ENCODE measurements around the gene PHYHIPL.
A peak's percentile ranks its signal among the peaks of the same experiment; 100 is the strongest.

PHYHIPL gene

DNA sequence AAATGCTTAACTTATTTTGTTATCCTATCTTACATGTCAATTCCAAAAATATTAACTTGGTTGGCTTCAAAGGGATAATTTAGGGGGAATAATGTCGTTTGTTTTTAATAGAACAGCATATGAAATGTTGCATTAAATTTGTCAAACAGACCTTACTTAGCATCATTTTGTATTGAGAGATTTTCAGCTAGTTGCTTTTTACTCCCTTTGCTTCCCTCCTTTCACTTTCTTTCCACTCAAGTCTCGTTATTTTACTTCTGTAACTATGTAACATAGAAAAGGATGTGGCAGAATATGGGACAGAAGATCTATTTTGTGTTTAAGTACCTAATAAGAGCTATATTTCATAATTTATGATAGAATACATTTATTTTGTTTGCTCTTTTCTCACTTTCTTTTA is 2.6 kb downstream of the PHYHIPL start:
- Histone ChIP-seq H3K9me3 (ENCODE audit: control insufficient read depth, insufficient read depth, low read depth, low read length) (no peaks in the 10 kb centered on the region), H3K27ac (ENCODE audit: extremely low read depth, low read depth, low read length) (no peak overlapping the region), H3K4me1 (ENCODE audit: control insufficient read depth, insufficient read depth, low read length) (peaks cover 3% of the 10 kb centered on the region; the same call in 1 of the 2 replicates), H3K4me3 (ENCODE audit: low read depth, low read length) (no peak overlapping the region), H3K36me3 (ENCODE audit: control insufficient read depth in 2 of 2, insufficient read depth in 1 of 2, low read length in 2 of 2) (no peaks in the 10 kb centered on the region)
- POLR2A ChIA-PET = no interaction called here
- CTCF ChIA-PET = interaction anchor here (0.6 to 1.8 kb wide), 3 partner anchors 105 to 518 kb away, joined by 3 to 8 read pairs (median 3); no protein-coding TSS in a partner anchor
- TF ChIP-seq ZNF184 (tag by site-specific recombination; IDR thresholded peaks at IDR 0.05) (no peak), ZNF391 (tag by site-specific recombination; IDR thresholded peaks at IDR 0.05; ENCODE audit: borderline replicate concordance, low read depth) (no peak)

DNA sequence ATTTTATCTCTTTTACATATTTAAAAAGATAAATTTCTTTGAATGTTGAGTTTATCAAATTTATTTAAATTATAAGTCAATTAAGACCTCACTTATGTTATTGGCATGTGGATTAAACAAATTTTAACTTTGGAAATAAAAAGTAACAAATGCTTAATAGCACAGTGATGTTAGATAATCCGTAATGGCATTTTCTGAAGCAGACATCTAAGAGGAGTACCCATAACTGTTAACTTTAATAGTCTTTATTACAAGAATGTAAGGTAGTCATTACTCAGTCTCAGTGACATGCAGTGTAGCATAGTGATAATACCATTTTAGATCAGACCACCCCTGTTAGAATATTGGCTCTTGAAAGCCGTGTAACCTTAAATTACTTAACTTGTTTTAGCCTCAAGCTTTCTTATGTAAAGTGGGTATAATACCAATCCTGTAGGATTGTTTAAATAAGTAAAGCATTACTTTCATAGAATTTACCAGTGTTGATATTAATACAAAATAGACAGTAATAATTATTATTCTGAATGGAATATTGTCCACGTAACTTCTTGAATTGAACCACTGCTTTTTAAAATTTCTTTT is 4.3 kb downstream of the PHYHIPL start:
- Histone ChIP-seq H3K4me1 (ENCODE audit: control insufficient read depth, insufficient read depth, low read length) (peaks cover 3% of the 10 kb centered on the region; the same call in 1 of the 2 replicates), H3K9me3 (ENCODE audit: control insufficient read depth, insufficient read depth, low read depth, low read length) (no peaks in the 10 kb centered on the region), H3K27ac (ENCODE audit: extremely low read depth, low read depth, low read length) (no peak overlapping the region), H3K36me3 (ENCODE audit: control insufficient read depth in 2 of 2, insufficient read depth in 1 of 2, low read length in 2 of 2) (no peaks in the 10 kb centered on the region), H3K4me3 (ENCODE audit: low read depth, low read length) (no peak overlapping the region)
- no peak for TF ChIP-seq ZNF37A (tag by site-specific recombination; IDR thresholded peaks at IDR 0.05)
- no peak for TF ChIP-seq ZNF621 (tag by site-specific recombination; IDR thresholded peaks at IDR 0.05)
- TF ChIP-seq ZNF211 (tag by site-specific recombination; IDR thresholded peaks at IDR 0.05; ENCODE audit: low read depth) = no peak
- TF ChIP-seq ZNF701 (tag by site-specific recombination; IDR thresholded peaks at IDR 0.05) = no peak
- TF ChIP-seq ZFP37 (tag by site-specific recombination; IDR thresholded peaks at IDR 0.05) = no peak
- CTCF ChIA-PET = interaction anchor here (1.0 kb wide), 1 partner anchor 229 kb away, joined by 4 read pairs; no protein-coding TSS in a partner anchor
- POLR2A ChIA-PET = no interaction called here

DNA sequence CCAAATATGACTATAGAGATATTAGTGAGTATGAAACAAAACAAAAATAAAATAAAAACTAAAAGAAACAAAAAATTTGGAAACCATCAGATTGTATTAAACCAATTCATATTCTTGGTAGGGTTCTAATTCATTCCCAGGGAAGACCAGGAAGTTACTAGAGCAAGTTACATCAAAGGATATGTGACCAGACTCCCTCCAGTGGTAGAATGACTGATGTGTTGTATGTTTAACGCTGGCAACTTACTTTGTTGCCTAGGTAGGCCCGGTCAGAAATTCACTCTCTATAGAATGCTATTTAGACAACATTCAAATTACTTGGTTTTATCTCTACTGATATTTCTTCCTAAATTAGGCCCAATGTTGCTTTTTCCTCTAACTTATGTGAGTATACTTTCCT is 5.2 kb downstream of the PHYHIPL start:
- no peaks in the 10 kb centered on the region for H3K9me3 ChIP-seq (ENCODE audit: control insufficient read depth, insufficient read depth, low read depth, low read length)
- H3K4me3 ChIP-seq (ENCODE audit: low read depth, low read length) = no peak overlapping the region
- CTCF ChIA-PET = interaction anchor here (0.6 to 2.8 kb wide), 5 partner anchors 179 to 400 kb away, joined by 3 to 15 read pairs (median 5); no protein-coding TSS in a partner anchor
- 0 out of 2 replicates have a peak, but pooled peaks cover 3% of the 10 kb centered on the region for H3K4me1 ChIP-seq (ENCODE audit: control insufficient read depth, insufficient read depth, low read length)
- TF ChIP-seq, protein P1, sequence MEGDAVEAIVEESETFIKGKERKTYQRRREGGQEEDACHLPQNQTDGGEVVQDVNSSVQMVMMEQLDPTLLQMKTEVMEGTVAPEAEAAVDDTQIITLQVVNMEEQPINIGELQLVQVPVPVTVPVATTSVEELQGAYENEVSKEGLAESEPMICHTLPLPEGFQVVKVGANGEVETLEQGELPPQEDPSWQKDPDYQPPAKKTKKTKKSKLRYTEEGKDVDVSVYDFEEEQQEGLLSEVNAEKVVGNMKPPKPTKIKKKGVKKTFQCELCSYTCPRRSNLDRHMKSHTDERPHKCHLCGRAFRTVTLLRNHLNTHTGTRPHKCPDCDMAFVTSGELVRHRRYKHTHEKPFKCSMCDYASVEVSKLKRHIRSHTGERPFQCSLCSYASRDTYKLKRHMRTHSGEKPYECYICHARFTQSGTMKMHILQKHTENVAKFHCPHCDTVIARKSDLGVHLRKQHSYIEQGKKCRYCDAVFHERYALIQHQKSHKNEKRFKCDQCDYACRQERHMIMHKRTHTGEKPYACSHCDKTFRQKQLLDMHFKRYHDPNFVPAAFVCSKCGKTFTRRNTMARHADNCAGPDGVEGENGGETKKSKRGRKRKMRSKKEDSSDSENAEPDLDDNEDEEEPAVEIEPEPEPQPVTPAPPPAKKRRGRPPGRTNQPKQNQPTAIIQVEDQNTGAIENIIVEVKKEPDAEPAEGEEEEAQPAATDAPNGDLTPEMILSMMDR (tag by site-specific recombination; IDR thresholded peaks at IDR 0.05) = peak; percentile 38; the same call in 1 of the 2 replicates
- peak; percentile 44 for TF ChIP-seq ZNF654 (tag by site-specific recombination; IDR thresholded peaks at IDR 0.05; ENCODE audit: low read depth)
- no peak for TF ChIP-seq ZFP41 (tag by site-specific recombination; IDR thresholded peaks at IDR 0.05; ENCODE audit: borderline replicate concordance)
- TF ChIP-seq GLIS2 (tag by site-specific recombination; IDR thresholded peaks at IDR 0.05) = no peak
- TF ChIP-seq TCF7L2 (IDR thresholded peaks at IDR 0.05; ENCODE audit: borderline replicate concordance, low read depth, low read length) = peak; percentile 58; the same call in 1 of the 2 replicates
- no peak overlapping the region for H3K27ac ChIP-seq (ENCODE audit: extremely low read depth, low read depth, low read length)
- no peaks in the 10 kb centered on the region for H3K36me3 ChIP-seq (ENCODE audit: control insufficient read depth in 2 of 2, insufficient read depth in 1 of 2, low read length in 2 of 2)
- POLR2A ChIA-PET = no interaction called here

DNA sequence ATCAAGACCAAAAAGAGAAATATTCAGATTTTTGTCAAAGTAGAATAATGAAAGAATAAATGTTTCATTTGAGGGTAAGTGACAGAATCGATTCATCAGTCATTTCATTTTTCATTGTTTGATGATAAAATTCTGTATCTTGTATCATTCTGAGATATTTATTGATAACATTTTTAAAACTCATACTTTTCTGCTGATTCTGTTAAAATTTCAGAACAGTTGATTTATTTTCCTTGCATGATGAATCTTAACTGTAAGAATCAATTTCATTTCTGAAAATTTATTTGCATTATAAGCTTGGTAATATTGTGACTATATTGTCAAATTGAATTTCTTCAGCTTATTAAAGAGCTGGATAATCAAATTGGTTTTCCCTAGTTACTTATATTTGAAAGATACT is 13.9 kb downstream of the PHYHIPL start:
- no peak overlapping the region for H3K4me3 ChIP-seq (ENCODE audit: low read depth, low read length)
- H3K36me3 ChIP-seq (ENCODE audit: control insufficient read depth in 2 of 2, insufficient read depth in 1 of 2, low read length in 2 of 2) = no peaks in the 10 kb centered on the region
- POLR2A ChIA-PET = no interaction called here
- H3K27ac ChIP-seq (ENCODE audit: extremely low read depth, low read depth, low read length) = no peak overlapping the region
- CTCF ChIA-PET = no interaction called here
- H3K9me3 ChIP-seq (ENCODE audit: control insufficient read depth, insufficient read depth, low read depth, low read length) = no peaks in the 10 kb centered on the region
- H3K4me1 ChIP-seq (ENCODE audit: control insufficient read depth, insufficient read depth, low read length) = no peaks in the 10 kb centered on the region
- no peak for TF ChIP-seq PRDM1 (tag by site-specific recombination; IDR thresholded peaks at IDR 0.05)
- TF ChIP-seq, protein P2, sequence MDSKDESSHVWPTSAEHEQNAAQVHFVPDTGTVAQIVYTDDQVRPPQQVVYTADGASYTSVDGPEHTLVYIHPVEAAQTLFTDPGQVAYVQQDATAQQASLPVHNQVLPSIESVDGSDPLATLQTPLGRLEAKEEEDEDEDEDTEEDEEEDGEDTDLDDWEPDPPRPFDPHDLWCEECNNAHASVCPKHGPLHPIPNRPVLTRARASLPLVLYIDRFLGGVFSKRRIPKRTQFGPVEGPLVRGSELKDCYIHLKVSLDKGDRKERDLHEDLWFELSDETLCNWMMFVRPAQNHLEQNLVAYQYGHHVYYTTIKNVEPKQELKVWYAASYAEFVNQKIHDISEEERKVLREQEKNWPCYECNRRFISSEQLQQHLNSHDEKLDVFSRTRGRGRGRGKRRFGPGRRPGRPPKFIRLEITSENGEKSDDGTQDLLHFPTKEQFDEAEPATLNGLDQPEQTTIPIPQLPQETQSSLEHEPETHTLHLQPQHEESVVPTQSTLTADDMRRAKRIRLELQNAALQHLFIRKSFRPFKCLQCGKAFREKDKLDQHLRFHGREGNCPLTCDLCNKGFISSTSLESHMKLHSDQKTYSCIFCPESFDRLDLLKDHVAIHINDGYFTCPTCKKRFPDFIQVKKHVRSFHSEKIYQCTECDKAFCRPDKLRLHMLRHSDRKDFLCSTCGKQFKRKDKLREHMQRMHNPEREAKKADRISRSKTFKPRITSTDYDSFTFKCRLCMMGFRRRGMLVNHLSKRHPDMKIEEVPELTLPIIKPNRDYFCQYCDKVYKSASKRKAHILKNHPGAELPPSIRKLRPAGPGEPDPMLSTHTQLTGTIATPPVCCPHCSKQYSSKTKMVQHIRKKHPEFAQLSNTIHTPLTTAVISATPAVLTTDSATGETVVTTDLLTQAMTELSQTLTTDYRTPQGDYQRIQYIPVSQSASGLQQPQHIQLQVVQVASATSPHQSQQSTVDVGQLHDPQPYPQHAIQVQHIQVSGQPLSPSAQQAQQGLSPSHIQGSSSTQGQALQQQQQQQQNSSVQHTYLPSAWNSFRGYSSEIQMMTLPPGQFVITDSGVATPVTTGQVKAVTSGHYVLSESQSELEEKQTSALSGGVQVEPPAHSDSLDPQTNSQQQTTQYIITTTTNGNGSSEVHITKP (tag by site-specific recombination; IDR thresholded peaks at IDR 0.05) = no peak
- no peak for TF ChIP-seq ZNF248 (tag by site-specific recombination; IDR thresholded peaks at IDR 0.05)
- TF ChIP-seq ZNF629 (tag by site-specific recombination; IDR thresholded peaks at IDR 0.05) = no peak
- TF ChIP-seq, protein P3, sequence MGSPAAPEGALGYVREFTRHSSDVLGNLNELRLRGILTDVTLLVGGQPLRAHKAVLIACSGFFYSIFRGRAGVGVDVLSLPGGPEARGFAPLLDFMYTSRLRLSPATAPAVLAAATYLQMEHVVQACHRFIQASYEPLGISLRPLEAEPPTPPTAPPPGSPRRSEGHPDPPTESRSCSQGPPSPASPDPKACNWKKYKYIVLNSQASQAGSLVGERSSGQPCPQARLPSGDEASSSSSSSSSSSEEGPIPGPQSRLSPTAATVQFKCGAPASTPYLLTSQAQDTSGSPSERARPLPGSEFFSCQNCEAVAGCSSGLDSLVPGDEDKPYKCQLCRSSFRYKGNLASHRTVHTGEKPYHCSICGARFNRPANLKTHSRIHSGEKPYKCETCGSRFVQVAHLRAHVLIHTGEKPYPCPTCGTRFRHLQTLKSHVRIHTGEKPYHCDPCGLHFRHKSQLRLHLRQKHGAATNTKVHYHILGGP (tag by site-specific recombination; IDR thresholded peaks at IDR 0.05) = no peak
- TF ChIP-seq SCRT1 (tag by site-specific recombination; IDR thresholded peaks at IDR 0.05; ENCODE audit: borderline replicate concordance) = no peak
